ENCODE data around the gene PPM1A. TPM values are rescaled to one million over a fixed set of nuclear protein-coding genes. Genes with fewer than 3 reads are reported as not detected.

Gene PPM1A
- total RNA-seq, 1 experiment from 2014 or later = 38.9 TPM

DNA sequence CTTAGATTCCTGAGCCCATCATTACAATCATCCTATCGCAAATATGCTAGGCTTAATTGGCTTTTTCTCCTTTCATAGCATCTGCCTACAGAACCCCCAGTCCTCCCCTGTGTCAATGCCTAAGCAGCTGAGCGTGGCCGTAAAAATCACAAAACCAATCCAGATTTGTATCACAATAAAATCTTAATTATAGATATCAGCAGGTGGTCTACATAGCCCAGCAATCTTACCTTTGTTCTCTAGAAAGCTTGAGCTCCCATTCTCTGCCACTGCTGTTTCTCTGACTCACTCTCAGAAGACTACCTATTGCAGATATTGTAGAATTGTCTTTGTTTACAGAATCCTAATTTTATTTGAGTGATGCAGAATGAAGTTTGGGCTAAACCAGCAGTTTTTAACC lies 37.9 kb upstream of the PPM1A start:
- intact Hi-C loops (cut with micrococcal nuclease; ENCODE audit: unreplicated experiment) = no loop called here

DNA sequence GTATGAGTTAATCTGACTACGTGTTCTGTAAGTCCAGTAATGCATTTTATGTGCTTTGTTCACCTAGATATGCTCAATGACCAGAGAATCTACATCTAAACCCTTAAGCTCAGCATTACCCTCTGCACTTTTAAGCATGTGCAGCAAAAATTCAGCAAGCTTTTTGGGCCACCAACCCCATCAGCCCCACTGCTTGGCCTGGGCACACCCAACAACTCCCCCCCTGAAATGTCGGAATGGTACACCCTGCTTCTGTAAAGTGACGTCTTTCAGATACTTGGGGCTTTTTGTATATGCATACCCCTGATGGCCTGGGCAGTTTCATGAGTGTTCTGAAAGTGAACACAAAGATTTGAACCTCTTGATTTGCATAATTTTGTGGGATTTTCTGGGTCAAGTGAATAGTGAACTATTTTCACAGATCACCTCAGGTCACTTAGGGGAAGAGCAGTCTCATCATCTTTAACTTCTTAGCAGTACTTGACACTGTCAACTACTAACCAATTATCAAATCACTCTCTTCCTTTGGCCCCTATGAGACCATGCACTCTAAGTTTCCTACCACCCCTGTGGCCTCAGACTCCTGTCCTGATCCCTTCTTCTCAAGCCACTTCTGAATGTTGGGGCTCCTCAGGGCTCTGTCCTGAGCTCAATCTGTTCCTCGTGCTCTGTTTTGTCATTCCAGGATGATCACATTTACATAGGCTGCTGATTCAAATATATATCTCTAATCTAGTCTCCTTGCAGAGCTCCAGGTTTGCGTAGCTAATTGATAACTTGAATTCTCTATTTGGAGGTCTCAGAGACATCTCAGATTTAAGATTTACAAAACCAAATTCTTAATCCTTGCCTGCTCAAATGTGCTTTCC lies 36.3 kb upstream of the PPM1A start:
- peaks cover 35% of the 10 kb centered on the region for H3K27me3 Mint-ChIP-seq (ENCODE audit: unreplicated experiment)
- CTCF ChIA-PET = no interaction called here
- no peaks in the 10 kb centered on the region for H3K9me3 Mint-ChIP-seq (ENCODE audit: low read depth, unreplicated experiment)
- H3K36me3 Mint-ChIP-seq (ENCODE audit: insufficient read depth, unreplicated experiment) = no peaks in the 10 kb centered on the region
- H3K4me1 Mint-ChIP-seq (ENCODE audit: low read depth, unreplicated experiment) = no peaks in the 10 kb centered on the region
- no peak for DNase-seq
- TF ChIP-seq, protein P1, sequence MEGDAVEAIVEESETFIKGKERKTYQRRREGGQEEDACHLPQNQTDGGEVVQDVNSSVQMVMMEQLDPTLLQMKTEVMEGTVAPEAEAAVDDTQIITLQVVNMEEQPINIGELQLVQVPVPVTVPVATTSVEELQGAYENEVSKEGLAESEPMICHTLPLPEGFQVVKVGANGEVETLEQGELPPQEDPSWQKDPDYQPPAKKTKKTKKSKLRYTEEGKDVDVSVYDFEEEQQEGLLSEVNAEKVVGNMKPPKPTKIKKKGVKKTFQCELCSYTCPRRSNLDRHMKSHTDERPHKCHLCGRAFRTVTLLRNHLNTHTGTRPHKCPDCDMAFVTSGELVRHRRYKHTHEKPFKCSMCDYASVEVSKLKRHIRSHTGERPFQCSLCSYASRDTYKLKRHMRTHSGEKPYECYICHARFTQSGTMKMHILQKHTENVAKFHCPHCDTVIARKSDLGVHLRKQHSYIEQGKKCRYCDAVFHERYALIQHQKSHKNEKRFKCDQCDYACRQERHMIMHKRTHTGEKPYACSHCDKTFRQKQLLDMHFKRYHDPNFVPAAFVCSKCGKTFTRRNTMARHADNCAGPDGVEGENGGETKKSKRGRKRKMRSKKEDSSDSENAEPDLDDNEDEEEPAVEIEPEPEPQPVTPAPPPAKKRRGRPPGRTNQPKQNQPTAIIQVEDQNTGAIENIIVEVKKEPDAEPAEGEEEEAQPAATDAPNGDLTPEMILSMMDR (IDR thresholded peaks at IDR 0.05; ENCODE audit: unreplicated experiment) = no peak
- H3K27ac Mint-ChIP-seq (ENCODE audit: unreplicated experiment) = no peak overlapping the region
- BruUV-seq (replicated peaks) = no TSS peak
- intact Hi-C loops (cut with micrococcal nuclease; ENCODE audit: unreplicated experiment) = no loop called here
- no peak overlapping the region for H3K4me3 Mint-ChIP-seq (ENCODE audit: low read depth, unreplicated experiment)

More for the DNA sequence above, 37.9 kb upstream of the PPM1A start:
- TF ChIP-seq, protein P1 (IDR thresholded peaks at IDR 0.05; ENCODE audit: unreplicated experiment) = no peak
- Mint-ChIP-seq H3K36me3 (ENCODE audit: insufficient read depth, unreplicated experiment) (no peaks in the 10 kb centered on the region), H3K4me1 (ENCODE audit: low read depth, unreplicated experiment) (no peaks in the 10 kb centered on the region), H3K27me3 (ENCODE audit: unreplicated experiment) (peaks cover 49% of the 10 kb centered on the region), H3K4me3 (ENCODE audit: low read depth, unreplicated experiment) (no peak overlapping the region), H3K27ac (ENCODE audit: unreplicated experiment) (no peak overlapping the region), H3K9me3 (ENCODE audit: low read depth, unreplicated experiment) (no peaks in the 10 kb centered on the region)
- BruUV-seq (replicated peaks) = no TSS peak
- no peak for DNase-seq
- CTCF ChIA-PET = no interaction called here

DNA sequence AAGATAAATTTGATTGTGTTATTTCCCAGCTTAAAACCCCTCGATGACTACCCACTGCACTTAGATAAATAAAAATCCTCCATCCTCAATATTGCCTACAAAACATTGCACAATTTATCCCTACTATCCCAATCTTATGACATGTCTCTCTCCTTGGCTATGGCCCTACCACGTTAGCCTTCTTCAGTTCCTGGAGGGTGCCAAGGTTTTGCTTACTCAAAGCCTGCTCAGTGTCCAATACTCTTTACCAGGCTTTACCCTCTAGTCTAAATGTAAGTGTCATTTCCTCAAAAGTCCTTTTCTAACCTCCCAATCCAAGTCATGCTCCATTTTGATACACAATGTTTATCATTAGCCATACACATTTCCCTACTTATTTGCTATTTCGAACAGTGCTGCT lies 35.0 kb upstream of the PPM1A start:
- DNase-seq = no peak
- Mint-ChIP-seq H3K4me3 (ENCODE audit: low read depth, unreplicated experiment) (no peak overlapping the region), H3K27me3 (ENCODE audit: unreplicated experiment) (peaks cover 30% of the 10 kb centered on the region), H3K9me3 (ENCODE audit: low read depth, unreplicated experiment) (no peaks in the 10 kb centered on the region), H3K4me1 (ENCODE audit: low read depth, unreplicated experiment) (no peaks in the 10 kb centered on the region), H3K27ac (ENCODE audit: unreplicated experiment) (no peak overlapping the region), H3K36me3 (ENCODE audit: insufficient read depth, unreplicated experiment) (no peaks in the 10 kb centered on the region)
- BruUV-seq (replicated peaks) = no TSS peak
- CTCF ChIA-PET = no interaction called here
- TF ChIP-seq, protein P1 (IDR thresholded peaks at IDR 0.05; ENCODE audit: unreplicated experiment) = no peak
- intact Hi-C loops (cut with micrococcal nuclease; ENCODE audit: unreplicated experiment) = no loop called here

DNA sequence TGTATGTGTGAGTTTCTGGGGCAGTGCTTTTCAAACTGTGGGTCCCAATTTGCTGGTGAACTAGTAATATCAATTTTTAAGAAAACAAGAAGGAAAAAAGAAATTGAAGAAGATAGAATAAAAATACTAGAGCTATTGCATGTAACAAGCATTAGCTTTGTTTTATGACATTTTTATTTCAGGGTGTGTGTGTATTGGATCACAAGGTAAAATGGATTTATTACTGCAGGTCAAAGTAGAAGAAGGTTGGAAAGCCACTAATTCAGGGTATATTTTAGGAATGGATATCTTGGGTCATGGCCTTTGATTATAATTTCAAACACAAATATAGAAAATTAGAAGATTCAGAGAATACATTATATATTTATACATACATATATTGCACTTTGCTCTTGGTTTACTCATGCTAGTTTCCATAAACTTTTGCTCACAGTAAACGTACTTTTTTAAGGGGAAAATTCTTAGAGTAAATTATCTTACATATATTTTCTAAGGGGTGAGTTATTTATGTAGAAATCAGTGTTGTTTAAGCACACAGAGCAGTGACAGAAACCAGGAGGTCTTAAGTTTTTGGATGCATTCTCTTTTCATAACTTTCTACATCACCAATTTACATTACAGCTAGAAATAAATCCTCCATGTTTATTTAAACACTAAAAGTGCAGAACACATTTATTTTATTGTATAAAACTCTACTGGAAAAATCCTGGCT lies 34.5 kb upstream of the PPM1A start:
- Mint-ChIP-seq H3K9me3 (ENCODE audit: low read depth, unreplicated experiment) (no peaks in the 10 kb centered on the region), H3K4me1 (ENCODE audit: low read depth, unreplicated experiment) (no peaks in the 10 kb centered on the region), H3K36me3 (ENCODE audit: insufficient read depth, unreplicated experiment) (no peaks in the 10 kb centered on the region), H3K27me3 (ENCODE audit: unreplicated experiment) (peaks cover 25% of the 10 kb centered on the region), H3K27ac (ENCODE audit: unreplicated experiment) (no peak overlapping the region), H3K4me3 (ENCODE audit: low read depth, unreplicated experiment) (no peak overlapping the region)
- DNase-seq = no peak
- TF ChIP-seq, protein P1 (IDR thresholded peaks at IDR 0.05; ENCODE audit: unreplicated experiment) = no peak
- intact Hi-C loops (cut with micrococcal nuclease; ENCODE audit: unreplicated experiment) = no loop called here
- CTCF ChIA-PET = no interaction called here
- BruUV-seq (replicated peaks) = no TSS peak
